GM20431 (cell line): ENCODE results near the gene PITPNC1.
"Not testable (repeated sequence)": the region's sequence is repeated elsewhere in the genome, so short reads cannot be mapped to it uniquely, and the experiment has no call there.

Experiments
- in situ Hi-C: fragments of 300-500 bp; cut with MseI, MboI; formaldehyde crosslinking; loops from one replicate; pipeline ENCODE4 v1.15.0; 2020; ENCODE audit warnings: low sequenced_read_pairs; ENCODE audit not compliant: unreplicated experiment

PITPNC1 gene

DNA sequence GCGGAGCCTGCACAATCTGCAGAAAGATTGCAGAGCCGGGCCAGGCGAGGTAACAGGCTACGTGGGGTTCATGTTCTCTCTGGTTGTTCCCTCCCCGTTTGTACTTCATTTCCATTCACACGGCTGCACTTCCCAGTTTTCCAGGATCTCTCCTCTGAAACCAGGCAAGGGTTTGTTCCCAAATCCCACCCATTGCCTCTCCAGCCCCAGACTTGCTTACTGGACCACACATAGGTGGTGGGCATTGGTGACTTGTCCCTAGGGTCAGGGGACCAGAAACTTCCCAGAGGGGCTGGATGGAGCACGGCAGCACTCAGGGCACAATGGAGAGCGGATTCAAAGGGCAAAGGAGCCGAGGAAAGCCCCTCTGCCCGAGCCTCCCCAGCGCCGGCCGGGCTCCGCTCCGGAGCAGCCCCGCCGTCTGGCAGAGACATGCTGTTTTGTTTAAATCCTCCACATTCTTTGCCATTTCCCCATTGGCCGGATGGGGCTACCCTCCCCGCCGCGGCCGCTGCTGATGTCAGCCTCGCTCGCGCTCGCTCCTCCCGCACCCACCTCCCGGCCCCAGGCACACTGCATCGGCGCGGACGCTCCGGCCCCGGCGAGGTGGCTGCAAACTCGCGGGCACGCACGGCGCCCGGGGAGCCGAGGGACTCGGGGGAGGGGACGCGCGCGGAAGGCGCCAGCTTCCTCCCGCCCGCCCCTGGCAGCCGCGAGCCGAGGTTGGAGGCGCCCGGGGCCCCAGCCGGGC, at the start of gene PITPNC1:
Gene PITPNC1 (plus strand): TSS at position 545 of the 751 bp plus-strand sequence.
- in situ Hi-C loops = loop anchor here (25.0 kb wide), 1 partner anchor 235 kb away; no protein-coding TSS in a partner anchor

GRCh38 chr17:67328026-67328425, 49.1 kb upstream of the PITPNC1 start:
- in situ Hi-C loops = no loop called here

DNA sequence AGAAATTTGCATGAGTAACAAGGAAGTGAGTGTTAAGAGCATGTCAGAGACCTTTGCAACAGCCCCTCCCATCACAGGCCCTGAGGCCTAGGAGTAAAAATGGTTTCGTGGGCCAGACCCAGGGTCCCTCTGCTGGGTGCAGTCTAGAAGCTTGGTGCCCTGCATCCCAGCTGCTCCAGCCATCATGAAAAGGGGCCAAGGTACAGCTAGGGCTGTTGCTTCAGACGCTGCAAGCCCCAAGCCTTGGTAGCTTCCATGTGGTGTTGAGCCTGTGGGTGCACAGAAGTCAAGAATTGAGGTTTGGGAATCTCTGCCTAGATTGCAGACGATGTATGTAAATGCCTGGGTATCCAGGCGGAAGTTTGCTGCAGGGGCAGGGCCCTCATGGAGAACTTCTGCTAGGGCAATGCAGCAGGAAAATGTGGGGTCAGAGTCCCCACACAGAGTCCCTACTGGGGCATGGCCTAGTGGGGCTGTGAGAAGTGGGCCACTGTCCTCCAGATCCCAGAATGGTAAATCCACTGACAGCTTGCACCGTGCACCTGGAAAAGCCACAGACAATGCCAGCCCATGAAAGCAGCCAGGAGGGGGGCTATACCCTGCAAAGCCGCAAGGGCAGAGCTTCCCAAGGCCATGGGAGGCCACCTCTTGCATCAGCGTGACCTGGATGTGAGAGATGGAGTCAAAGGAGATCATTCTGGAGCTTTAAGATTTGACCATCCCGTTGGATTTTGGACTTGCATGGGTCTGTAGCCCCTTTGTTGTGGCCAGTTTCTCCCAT, 45.5 kb upstream of the PITPNC1 start:
- in situ Hi-C loops = not testable (repeated sequence)

GRCh38 chr17:67332162-67332508, 44.9 kb upstream of the PITPNC1 start:
- in situ Hi-C loops = not testable (repeated sequence)

DNA sequence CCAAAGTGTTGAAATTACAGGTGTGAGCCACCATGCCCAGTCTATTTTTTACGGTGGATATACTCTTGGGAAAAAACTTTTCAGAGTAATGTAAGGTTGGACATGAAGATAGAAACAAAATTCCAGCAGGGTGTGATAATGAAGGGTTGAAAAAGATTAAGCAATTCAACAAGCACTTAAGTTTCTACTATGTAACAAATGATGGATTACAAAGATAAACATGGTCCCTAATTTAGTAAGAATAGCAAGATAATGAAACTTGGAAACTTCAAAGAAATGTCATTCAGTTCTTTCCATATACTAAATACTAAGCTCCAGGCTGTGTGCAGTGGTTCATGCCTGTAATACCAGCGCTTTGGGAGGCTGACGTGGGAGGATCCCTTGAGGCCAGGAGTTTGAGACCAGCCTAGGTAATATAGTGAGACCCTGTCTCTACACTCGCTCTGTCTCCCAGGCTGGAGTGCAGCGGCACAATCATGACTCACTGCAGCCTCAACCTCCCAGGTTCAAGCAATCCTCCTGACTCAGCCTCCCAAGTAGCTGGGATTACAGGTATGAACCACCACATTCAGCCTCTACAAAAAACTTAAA, 41.7 kb upstream of the PITPNC1 start:
- in situ Hi-C loops = no loop called here

GRCh38 chr17:67336859-67337258, 40.2 kb upstream of the PITPNC1 start:
- in situ Hi-C loops = no loop called here

- in situ Hi-C loops = not testable (repeated sequence)
Observed at GRCh38 chr17:67338353-67338752, 38.7 kb upstream of the PITPNC1 start.

DNA sequence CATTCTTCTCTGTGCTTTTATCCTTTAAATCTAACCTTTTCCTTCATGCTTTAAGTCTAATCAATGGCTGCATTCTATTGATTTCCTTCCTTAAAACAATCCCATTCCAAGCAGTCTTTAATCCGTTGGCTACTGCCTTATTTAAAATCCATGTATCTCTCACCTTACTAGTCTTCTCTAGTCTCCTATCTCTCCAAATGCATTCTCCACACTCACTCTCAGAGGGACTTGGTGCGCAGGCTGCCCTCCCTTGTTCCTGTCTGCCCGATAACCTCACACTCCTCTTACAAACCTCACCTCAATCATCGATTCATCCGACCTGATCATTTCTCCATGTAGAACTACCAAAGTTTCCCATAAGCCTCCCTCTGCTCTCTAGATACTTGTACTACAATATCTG, 33.8 kb upstream of the PITPNC1 start:
- in situ Hi-C loops = no loop called here

GRCh38 chr17:67347826-67348225, 29.3 kb upstream of the PITPNC1 start:
- in situ Hi-C loops = no loop called here

- in situ Hi-C loops = no loop called here
Observed at GRCh38 chr17:67349420-67349819, 27.7 kb upstream of the PITPNC1 start.

DNA sequence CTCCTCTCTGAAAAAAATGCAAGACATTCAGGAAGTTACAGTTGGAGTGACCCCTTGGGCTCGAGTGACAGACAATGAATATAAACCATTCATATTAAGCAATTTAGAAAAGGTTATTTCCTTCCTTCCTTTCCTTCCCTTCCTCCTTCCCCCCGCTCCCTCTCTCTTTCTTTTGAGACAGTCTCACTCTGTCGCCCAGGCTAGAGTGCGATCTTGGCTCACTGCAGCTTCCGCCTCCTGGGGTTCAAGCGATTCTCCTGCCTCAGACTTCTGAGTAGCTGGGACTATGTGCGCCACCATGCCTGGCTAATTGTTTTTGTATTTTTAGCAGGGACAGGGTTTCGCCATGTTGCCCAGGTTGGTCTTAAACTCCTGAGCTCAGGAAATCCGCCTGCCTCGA, 23.9 kb upstream of the PITPNC1 start:
- in situ Hi-C loops = no loop called here

- in situ Hi-C loops = no loop called here
Observed at GRCh38 chr17:67353929-67354574, 23.0 kb upstream of the PITPNC1 start.

- in situ Hi-C loops = no loop called here
Observed at GRCh38 chr17:67358612-67359011, 18.5 kb upstream of the PITPNC1 start.

GRCh38 chr17:67359960-67360791, 16.9 kb upstream of the PITPNC1 start:
- in situ Hi-C loops = no loop called here

GRCh38 chr17:67360880-67361279, 16.2 kb upstream of the PITPNC1 start:
- in situ Hi-C loops = no loop called here

DNA sequence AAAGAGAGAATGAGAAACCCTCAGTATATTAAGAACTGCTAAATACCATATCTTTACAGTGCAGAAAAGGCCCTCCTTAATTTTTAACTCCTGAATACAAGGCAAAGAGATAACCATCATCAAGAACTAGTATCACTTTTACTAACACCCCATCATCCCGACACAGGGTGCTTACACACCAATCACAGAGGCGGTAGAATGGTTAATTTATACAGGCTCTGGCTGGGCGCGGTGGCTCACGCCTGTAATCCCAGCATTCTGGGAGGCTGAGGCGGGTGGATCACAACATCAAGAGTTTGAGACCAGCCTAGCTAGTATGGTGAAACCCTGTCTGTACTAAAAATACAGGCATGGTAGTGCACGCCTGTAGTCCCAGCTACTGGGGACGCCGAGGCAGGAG, 14.9 kb upstream of the PITPNC1 start:
- in situ Hi-C loops = no loop called here

GRCh38 chr17:67364847-67365737, 12.0 kb upstream of the PITPNC1 start:
- in situ Hi-C loops = no loop called here

DNA sequence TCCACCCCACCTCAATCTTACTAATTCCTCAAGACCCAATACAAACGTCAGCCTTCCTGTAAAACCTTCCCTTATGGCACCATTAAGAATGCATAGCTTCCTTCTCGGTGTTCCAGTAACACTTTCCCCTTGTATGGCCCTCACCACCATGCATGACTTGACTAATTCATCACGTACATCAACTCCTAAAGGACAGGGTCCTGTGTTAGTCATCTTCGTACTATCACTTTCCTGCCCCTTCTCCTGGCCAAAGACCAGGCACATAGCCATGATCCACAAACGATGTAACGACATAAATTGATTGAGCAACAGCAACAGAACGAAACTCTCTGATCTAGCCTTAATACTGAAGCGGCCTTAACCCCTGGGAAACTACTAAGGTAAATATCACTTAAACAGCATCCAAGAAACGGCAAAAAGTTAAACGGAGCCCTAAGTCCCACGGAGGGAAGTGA, 11.3 kb upstream of the PITPNC1 start:
- in situ Hi-C loops = no loop called here
